Spinal cord (tissue), 10 donors: ENCODE results near the gene PDXK. TPM values are rescaled to one million over a fixed set of nuclear protein-coding genes. Genes with fewer than 3 reads are reported as not detected.

ENCODE experiments used
- DNase-seq, 6 donors: peaks; one replicate each; pipeline versions ENCODE4 v3.0.0 to v3.0.0-alpha.2; 2013 to 2015; ENCODE audit warnings: low spot score in 6 of 6, low read depth in 4 of 6
- H3K27ac ChIP-seq: one replicate; pipeline ENCODE4 v1.5.1; 2013; ENCODE audit warnings: low read depth, low read length, control low read depth
- H3K27me3 ChIP-seq: one replicate; pipeline ENCODE4 v1.6.1; 2013; ENCODE audit warnings: low read length; ENCODE audit not compliant: control insufficient read depth, insufficient read depth
- H3K36me3 ChIP-seq: one replicate; pipeline ENCODE4 v1.6.1; 2013; ENCODE audit warnings: low read length; ENCODE audit not compliant: control insufficient read depth, insufficient read depth
- H3K4me1 ChIP-seq: one replicate; pipeline ENCODE4 v1.6.1; 2013; ENCODE audit warnings: low read length; ENCODE audit not compliant: control insufficient read depth, insufficient read depth
- H3K4me3 ChIP-seq: one replicate; pipeline ENCODE4 v1.5.1; 2013; ENCODE audit warnings: low read depth, low read length, control low read depth
- H3K9me3 ChIP-seq: one replicate; pipeline ENCODE4 v1.6.1; 2013; ENCODE audit warnings: low read length; ENCODE audit not compliant: control insufficient read depth, insufficient read depth
- WGBS: methylation state at CpG from one replicate; pipeline ENCODE4 v1.1.5; 2013; ENCODE audit warnings: missing lambda C conversion rate; ENCODE audit not compliant: insufficient coverage; 5-methylcytosine and 5-hydroxymethylcytosine counted together
- polyA plus RNA-seq, 2 donors: library from polyadenylated mRNA; unstranded; fragments of 120-200 nt; gene quantifications; one replicate each; pipeline ENCODE4 v1.2.1, GENCODE V29; 2013; ENCODE audit not compliant: insufficient read length in 2 of 2
- total RNA-seq, 2 donors: library from RNA; depleted of rRNA in 1 of 2; stranded (reverse); fragments of 120-200 nt in 1 of 2; fragments of >200 nt in 1 of 2; gene quantifications; one replicate each; pipeline versions ENCODE4 v1.2.3 to v1.2.4, GENCODE V29; 2013 to 2014
- donor health status: healthy.

Gene PDXK
- total and polyA plus RNA-seq, 4 donors: 57.4 to 127 (median 117) TPM

DNA sequence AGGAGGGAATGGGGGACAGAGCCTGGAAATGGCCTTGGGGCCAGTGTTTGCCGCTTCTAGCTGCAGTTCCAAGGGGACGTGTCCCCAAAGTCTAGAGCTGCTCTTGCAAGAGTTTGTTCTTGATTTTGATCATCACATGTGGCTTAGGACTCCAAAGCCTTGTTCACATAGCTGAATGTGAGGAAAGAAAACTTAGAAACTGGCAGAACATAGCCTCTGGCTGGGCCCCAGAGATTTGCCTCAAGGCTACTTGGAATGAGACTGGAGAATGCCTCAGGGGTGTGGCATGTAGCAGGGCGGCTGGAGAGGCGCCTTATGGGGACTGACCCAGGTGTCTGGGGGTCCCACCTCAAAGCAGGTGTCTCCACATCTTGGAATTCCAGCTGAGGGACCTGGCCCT lies 2.3 kb downstream of the PDXK start:
- Histone ChIP-seq H3K27ac (no peak overlapping the region), H3K4me3 (no peak overlapping the region), H3K4me1 (peaks cover 39% of the 10 kb centered on the region), H3K27me3 (no peaks in the 10 kb centered on the region), H3K9me3 (no peaks in the 10 kb centered on the region), H3K36me3 (peaks cover 24% of the 10 kb centered on the region)
- 88% methylated on average over 4 of the region's 4 CpGs for WGBS
- no peak for DNase-seq

DNA sequence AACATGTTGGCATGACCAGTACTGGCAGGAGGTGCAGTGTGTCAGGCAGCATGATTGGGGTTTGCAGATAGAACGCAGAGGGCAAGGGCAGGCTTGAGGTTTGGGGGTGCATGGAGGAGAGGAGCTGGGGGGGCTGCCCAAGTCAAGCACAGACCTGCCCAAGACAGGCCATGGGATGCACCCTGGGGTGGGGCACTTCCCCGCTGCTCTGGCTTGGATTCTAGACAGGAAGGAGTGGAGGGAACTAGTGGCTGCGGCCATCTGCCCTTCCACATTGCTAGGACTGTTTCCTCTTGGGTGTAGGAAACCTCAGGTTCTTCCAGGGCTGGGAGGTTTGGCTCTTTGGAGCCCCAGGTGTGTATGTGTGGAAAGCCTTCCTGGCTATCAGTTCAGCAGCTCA lies 3.0 kb downstream of the PDXK start:
- Histone ChIP-seq H3K27me3 (no peaks in the 10 kb centered on the region), H3K4me3 (no peak overlapping the region)

DNA sequence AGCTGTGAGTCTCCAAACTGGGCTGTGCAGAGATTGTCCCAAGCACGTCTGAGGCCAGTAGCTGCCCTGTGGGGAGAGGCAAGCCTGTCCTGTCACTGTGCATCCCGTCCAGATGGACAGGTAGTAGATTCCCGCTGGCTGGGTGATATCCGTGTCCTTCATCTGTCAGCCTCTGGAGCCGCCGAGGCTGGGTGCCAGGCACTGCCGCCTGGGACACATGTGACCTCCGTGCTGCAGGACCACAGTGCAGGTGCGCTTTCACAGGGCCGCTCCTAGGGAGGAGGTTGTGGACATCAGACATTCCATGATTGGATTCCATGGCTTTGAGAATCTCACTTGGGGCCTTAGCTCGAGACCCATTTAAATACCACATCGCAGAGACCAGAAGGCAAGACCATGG lies 4.7 kb downstream of the PDXK start:
- Histone ChIP-seq H3K4me3 (no peak overlapping the region), H3K4me1 (peaks cover 53% of the 10 kb centered on the region), H3K36me3 (peaks cover 30% of the 10 kb centered on the region), H3K9me3 (no peaks in the 10 kb centered on the region), H3K27ac (no peak overlapping the region), H3K27me3 (no peaks in the 10 kb centered on the region)
- 94% methylated on average over 12 of the region's 12 CpGs for WGBS
- DNase-seq: no peak

More for the DNA sequence above, 3.0 kb downstream of the PDXK start:
- H3K36me3 ChIP-seq: peaks cover 24% of the 10 kb centered on the region
- H3K4me1 ChIP-seq: peaks cover 43% of the 10 kb centered on the region
- DNase-seq: no peak
- 94% methylated on average over 3 of the region's 3 CpGs for WGBS
- no peak overlapping the region for H3K27ac ChIP-seq
- H3K9me3 ChIP-seq: no peaks in the 10 kb centered on the region

DNA sequence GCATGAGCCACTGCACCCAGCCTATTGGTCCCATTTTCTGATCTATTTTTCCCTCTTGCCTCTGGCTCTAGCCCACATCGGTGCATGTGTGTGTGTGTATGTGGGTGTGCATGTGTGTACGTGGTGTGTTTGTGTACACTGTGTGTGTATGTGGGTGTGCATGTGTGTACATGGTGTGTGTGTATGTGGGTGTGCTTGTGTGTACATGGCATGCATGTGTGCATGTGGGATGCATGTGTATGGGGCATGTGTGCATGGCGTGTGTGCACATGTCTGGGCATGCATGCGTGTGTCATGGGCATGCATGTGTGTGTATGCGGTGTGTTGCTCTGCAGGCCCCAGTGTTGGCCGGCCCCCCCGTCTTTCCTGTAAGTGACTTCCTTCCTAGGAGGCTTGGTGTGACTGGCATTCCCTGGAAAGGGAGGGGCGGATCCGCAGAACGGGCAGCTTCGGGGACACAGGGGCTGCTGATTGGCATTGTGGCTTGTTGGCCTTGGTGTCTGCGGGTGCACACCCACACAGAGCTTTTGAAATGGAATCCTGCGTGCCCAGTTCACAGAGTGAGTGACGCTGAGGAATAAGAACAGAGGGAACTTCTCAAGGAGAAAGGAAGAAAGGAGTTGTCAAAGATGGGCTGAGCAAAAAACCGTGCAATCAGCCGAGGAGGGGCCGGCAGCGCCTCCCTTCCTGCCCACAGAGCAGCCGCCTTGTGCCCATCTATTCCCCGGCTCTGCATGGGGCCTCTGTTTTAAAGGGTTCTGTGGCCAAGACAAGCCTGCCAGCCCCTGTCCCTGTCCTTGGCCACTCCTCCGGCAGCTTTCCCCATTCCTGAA lies 8.0 kb downstream of the PDXK start:
- Histone ChIP-seq H3K9me3 (no peaks in the 10 kb centered on the region), H3K27me3 (no peaks in the 10 kb centered on the region), H3K4me1 (peaks cover 53% of the 10 kb centered on the region), H3K36me3 (peaks cover 25% of the 10 kb centered on the region), H3K27ac (peak overlapping the region; percentile 7), H3K4me3 (no peak overlapping the region)
- WGBS: 72% methylated on average over 19 of the region's 21 CpGs
- no peak for DNase-seq

DNA sequence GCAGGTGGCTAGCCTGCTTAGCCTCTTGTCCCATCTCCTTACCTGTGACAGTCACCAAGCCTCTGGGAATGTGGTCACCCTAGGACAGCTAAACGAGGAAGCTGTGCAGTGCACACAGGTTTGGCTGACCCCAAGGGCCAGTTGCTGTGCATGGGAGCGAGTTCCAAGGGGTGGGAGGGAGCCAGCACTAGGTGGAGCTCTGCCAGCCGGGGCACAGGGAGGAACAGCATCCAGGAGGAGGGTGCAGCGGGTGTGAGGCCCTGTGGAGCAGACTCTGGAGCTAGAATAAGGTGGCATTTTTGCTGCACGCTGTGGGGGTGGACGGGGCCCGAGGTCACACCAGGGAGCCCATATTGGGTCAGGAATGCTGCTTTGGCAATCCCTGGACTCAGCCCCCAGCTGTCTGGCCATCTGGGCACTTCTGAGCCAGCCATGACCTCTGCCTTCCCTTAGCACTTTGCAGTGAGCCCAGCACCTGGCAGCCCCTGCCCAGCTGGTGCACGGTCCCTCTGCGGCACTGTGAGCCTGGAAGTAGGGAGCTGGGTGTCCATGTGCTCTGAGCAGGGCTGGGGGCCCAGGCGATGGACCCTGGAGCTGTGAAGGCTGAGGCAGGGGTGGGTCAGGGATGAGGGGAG lies 8.7 kb downstream of the PDXK start:
- Histone ChIP-seq H3K27ac (peak overlapping the region; percentile 80), H3K27me3 (no peaks in the 10 kb centered on the region), H3K4me1 (peaks cover 56% of the 10 kb centered on the region), H3K36me3 (peaks cover 23% of the 10 kb centered on the region), H3K4me3 (no peak overlapping the region), H3K9me3 (no peaks in the 10 kb centered on the region)
- 63% methylated on average over 10 of the region's 10 CpGs for WGBS
- peak in 1 of 6 donors; percentile 23 for DNase-seq

DNA sequence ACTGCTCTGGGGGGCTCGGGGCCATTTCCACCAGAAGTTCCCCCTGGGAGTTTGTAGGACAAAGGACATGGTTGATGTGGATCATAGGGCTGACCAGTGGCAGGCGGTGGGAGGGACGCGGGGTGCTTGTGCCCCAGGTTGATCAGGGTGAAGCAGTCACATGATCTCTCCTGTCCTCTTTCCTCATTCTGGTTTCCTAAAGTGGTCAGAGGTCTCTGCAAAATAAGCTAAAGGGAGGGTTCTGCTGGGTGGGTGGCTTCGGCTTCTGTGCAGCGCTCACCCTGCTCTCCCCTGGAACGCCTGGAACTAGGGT lies 9.2 kb downstream of the PDXK start:
- WGBS: 24% methylated on average over 6 of the region's 7 CpGs
- no peaks in the 10 kb centered on the region for H3K27me3 ChIP-seq
- H3K4me1 ChIP-seq: peaks cover 59% of the 10 kb centered on the region
- no peak for DNase-seq
- H3K9me3 ChIP-seq: no peaks in the 10 kb centered on the region
- H3K4me3 ChIP-seq: peak overlapping the region; percentile 69
- H3K36me3 ChIP-seq: peaks cover 22% of the 10 kb centered on the region
- peak overlapping the region; percentile 80 for H3K27ac ChIP-seq

DNA sequence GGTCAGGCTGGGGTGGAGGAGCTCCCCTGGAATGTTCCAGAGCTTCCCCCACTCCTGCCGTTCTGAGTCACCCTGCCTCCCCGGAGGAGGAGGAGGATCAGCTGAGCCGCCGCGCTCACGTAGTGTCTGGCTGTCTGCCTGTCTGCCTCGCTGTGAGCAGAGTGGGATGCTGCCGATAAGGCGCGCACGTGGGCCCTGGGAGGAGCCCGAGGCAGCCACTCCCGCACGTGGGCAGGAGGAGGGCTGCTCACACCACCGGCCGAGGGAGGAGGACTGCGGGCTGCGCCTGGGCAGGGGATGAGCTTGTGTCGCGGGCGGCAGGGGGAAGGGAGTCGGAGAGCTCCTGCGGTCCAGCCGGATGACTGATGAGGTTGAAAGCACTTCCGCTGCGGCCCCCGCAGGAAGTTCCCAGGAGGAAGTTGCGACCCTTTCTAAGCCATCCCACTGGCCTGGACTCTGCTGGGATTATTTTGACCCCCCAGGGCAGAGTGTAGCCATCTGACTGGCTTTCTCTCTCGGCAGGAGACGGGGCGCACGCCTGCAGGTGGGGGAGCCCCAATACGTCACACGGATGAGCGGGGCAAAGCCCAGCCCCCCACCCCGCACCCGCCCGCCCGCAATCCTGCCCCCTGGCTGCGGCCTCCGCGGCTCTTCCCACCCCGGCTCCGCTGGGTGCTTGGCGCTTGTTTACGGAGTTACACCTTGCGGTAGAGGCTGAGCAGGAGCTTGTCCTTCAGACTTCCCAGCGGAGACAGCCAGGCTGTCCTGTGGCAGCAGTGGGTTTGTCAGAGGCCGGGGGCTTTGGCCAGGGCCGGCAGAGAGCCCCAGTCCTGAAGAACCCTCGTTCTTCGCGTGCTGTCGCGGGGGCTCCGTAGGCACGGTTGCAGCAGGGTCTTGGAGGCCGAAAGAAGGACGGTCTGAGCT lies 9.8 kb downstream of the PDXK start:
- H3K4me3 ChIP-seq: peak overlapping the region; percentile 69
- H3K27me3 ChIP-seq: no peaks in the 10 kb centered on the region
- H3K27ac ChIP-seq: peak overlapping the region; percentile 80
- WGBS: under 1% methylated on average over 51 of the region's 59 CpGs
- peak in 5 of 6 donors; percentile 57 to 95 (median 69) for DNase-seq
- no peaks in the 10 kb centered on the region for H3K9me3 ChIP-seq
- peaks cover 65% of the 10 kb centered on the region for H3K4me1 ChIP-seq
- H3K36me3 ChIP-seq: peaks cover 18% of the 10 kb centered on the region

DNA sequence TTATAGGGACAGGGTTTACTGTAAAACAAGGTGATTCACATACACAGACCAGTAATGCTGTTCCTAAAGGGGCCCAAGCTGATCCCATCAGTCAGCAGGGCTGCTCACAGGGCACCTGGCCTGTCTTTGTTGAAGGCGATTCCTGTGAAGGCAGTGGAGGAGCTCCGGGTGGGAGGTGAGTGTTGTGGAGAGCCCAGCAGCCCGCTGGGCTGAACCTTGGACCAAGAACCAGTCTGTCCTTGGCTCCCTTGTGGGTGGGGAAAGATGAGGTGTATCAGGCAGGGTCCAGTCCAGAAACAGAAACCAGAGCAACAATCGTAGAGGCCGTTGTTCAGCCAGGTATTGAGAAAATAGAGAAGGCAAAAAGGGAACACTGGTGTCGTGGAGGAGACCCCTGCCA lies 12.5 kb downstream of the PDXK start:
- no peaks in the 10 kb centered on the region for H3K27me3 ChIP-seq
- 71% methylated on average over 6 of the region's 6 CpGs for WGBS
- H3K4me3 ChIP-seq: no peak overlapping the region
- no peak overlapping the region for H3K27ac ChIP-seq
- H3K9me3 ChIP-seq: no peaks in the 10 kb centered on the region
- no peak for DNase-seq
- H3K36me3 ChIP-seq: peaks cover 39% of the 10 kb centered on the region
- H3K4me1 ChIP-seq: peaks cover 85% of the 10 kb centered on the region

DNA sequence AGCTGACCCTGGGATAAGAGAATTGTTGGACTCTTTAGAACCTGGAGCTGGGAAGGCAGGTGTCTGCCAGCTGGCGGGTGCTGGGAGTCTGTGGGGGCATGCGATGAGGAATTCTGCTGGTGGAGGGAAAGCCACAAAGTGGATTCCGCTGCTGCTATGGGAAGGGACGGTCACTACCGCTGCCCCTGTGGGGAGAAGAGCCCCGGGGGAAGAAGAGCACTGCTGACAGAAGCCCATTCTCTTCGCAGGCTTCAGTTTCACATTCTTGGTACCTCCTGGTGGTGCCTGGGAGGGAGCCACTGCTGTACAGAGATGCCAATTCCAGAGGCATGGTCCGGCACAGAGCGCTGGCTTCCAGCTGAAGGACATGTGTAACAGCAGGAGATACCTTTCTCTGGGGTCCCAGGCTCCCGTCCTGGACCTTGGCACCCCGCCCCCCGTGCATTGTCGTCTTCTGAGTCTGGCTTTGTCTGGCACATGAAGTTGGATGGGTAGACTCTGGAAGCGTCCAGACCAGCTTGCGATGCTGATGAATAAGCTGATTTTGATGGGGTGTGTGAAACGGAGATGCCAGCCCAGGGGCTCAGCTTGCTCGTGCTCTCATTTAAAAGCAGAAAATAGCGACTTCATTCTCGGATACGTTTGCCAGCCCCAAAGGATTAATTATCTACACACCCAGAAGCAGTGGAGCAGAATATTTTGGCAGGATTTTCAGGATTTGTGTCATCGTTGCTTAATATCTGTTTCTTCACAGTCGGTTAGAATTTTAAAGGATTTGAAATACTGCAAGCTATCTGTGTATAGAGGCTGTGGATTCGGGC lies 13.2 kb downstream of the PDXK start:
- no peak overlapping the region for H3K27ac ChIP-seq
- no peaks in the 10 kb centered on the region for H3K27me3 ChIP-seq
- no peaks in the 10 kb centered on the region for H3K9me3 ChIP-seq
- peak in 2 of 6 donors; percentile 91 to 93 for DNase-seq
- H3K36me3 ChIP-seq: peaks cover 44% of the 10 kb centered on the region
- peaks cover 85% of the 10 kb centered on the region for H3K4me1 ChIP-seq
- 30% methylated on average over 16 of the region's 23 CpGs for WGBS
- no peak overlapping the region for H3K4me3 ChIP-seq
